AG10803 (cell line): ENCODE measurements around the gene SLC9A9.

ENCODE experiments used
- DNase-seq: peaks from one replicate; pipeline ENCODE4 v3.0.0; 2010; ENCODE audit warnings: low read depth
- H3K4me3 ChIP-seq: 2 replicates; pipeline ENCODE4 v1.5.1; 2011; ENCODE audit warnings: mild to moderate bottlenecking, low read length, control low read depth
- TF ChIP-seq, protein P1 (sequence below): conservative IDR thresholded peaks from 2 replicates; pipeline ENCODE4 v1.5.1; 2011; ENCODE audit warnings: mild to moderate bottlenecking, low read length, control low read depth, inconsistent platforms

The SLC9A9 gene

DNA sequence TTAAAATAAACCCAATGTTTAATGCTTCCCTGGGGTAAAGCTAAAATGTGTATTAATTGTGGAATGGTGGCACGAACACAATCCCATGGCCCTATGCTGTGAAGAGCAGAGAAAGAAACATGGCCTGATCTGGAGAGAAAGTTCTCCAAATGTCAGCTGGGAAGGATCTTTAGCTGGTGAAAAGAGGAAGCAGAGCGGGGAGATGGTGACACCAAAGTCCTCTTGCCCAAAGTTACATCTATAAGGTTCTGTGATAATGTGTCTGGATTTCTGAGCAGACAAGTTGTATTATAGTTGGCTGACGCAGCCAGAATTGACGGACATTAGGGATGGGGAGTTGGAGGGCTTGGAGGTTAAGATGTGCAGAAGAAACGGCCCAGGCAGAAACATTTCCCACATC lies 532.5 kb downstream of the SLC9A9 start:
- no peak for DNase-seq
- TF ChIP-seq, protein P1, sequence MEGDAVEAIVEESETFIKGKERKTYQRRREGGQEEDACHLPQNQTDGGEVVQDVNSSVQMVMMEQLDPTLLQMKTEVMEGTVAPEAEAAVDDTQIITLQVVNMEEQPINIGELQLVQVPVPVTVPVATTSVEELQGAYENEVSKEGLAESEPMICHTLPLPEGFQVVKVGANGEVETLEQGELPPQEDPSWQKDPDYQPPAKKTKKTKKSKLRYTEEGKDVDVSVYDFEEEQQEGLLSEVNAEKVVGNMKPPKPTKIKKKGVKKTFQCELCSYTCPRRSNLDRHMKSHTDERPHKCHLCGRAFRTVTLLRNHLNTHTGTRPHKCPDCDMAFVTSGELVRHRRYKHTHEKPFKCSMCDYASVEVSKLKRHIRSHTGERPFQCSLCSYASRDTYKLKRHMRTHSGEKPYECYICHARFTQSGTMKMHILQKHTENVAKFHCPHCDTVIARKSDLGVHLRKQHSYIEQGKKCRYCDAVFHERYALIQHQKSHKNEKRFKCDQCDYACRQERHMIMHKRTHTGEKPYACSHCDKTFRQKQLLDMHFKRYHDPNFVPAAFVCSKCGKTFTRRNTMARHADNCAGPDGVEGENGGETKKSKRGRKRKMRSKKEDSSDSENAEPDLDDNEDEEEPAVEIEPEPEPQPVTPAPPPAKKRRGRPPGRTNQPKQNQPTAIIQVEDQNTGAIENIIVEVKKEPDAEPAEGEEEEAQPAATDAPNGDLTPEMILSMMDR, result no peak
- H3K4me3 ChIP-seq, result no peak overlapping the region

DNA sequence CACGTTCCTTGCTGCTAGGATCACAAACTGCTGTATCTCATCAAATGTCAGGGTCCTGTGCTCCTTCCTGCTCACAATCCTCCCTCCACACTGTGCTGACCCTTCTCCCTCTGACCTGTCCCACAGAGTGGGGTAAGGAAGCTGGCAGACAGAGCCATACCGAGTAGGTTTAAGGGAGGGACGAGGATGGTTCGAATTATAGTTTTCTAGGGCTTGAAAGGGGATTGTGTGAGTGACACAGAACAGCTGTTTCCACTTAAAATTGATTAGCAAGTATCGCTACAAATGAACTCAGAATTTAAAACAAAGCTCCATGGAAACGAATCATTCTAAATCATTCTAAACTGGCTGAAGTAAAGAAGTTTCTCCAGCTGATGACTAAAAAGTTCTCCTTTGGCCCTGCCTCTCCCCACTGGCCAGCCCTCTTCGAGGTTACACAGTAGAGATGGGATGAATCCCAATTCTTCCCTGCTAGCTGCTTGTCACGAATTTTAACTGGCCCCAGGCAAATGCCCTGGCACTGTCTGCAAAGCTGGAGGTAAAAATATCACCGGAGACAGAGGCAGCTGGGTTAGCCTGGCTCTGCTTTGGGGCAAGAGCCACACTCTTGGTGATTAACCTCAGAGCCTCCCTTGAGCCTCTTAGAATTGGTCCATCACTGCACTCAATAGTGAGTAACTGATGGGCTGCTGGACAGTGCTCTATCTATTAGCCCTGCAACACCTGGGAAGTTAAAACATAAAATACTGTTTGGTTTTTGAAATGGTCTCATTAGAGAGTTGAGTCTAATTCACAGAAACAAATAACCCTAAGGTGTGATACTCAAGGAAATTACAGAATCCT lies 533.8 kb downstream of the SLC9A9 start:
- H3K4me3 ChIP-seq, result no peak overlapping the region
- DNase-seq, result peak; percentile 61
- TF ChIP-seq, protein P1, result no peak

DNA sequence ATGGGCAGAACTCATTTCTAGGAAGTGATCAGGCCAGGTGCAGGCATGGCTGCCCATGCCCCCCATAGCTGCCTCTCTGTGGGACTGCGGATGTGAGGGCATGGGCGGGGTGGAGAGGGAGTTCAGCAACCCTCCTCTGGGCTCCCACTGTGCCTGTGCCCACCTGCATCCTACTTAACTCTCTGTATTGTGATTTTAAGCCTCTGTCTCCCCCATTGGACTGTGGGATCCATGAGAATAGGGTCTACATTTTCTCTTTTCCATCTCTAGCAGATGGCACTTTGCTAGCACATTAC lies 534.4 kb downstream of the SLC9A9 start:
- TF ChIP-seq, protein P1, result no peak
- no peak for DNase-seq
- H3K4me3 ChIP-seq, result no peak overlapping the region

DNA sequence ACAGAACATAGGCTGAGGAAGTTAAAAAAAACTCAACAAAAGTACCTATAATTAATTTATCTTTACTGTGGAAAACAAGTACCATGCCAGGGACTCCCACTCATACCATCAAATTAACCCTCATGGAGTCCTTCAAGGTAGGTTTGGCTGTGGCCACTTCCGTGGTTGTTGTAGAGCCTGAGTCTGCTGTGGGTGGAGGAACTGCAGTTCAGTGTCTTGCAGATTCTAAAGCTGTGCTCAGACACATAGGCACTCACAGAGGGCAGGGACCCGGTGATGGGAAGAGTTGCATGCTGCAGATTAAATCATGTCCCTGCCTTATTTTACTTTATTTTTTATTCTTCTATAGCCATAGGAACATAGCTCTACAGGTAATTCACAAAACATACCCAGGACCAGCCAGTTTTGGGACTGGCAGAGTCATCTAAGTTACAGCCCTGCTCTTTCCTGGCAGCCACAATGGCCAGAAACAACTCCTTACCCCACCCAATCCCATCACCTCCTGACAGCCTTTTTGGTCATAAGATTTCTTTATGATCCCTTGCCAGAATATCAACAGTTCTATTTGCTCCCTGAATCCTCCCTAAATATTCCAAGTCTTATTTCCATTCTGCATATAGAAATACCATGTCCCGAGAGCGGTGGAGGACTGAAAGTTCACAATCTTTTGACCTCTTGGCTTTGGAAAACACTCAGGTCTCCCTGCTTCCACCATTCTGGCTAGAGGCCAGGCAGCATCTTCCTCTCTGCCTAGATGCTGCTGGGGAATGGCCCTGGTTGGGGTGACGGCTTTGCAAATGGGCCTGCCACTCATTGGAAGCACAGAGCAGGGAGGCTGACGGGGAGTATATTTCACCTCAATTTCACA lies 535.0 kb downstream of the SLC9A9 start:
- TF ChIP-seq, protein P1, result no peak
- H3K4me3 ChIP-seq, result no peak overlapping the region
- no peak for DNase-seq

DNA sequence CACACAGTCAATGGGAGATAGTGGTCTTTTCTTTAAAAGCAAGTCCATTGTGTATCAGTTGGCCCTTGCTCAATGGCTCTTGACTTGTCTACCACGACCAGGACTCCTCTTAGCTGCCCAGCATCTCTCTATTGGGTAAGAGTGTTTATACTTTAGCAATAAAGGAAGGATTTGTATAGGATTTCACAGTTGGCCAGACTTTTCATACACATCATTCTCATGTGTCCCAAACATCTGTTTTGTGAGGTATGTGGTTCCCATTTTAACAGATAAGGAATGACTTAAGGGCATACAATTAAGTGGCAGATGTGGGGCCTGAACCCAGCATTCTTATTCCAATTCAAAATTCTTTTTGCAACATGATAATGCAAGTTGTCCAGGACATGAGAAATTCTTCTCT lies 537.2 kb downstream of the SLC9A9 start:
- DNase-seq, result no peak
- TF ChIP-seq, protein P1, result no peak
- no peak overlapping the region for H3K4me3 ChIP-seq

DNA sequence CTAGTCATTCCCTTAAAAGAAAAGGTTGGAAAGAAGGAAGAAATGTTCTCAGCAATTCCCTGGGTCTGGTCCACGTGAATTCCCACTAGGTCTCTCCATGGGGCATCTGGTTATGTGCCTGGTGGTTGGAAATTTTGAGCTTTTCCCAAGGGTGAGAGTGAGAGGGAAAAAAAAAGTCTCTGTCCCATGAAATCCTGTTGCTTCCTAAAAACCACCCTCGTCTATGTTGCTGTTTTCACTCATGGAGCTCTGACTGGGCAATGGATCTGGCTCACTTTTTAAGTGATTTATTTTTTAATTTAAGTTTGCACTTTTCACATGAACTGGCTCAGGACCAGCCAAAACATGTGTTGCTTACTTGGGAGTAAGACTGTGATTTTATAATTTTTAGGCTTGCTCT lies 538.6 kb downstream of the SLC9A9 start:
- no peak overlapping the region for H3K4me3 ChIP-seq
- TF ChIP-seq, protein P1, result no peak
- no peak for DNase-seq
